ELR (cell line): Measurements from ENCODE around the gene RHPN2.
"Not testable (repeated sequence)": the region's sequence is repeated elsewhere in the genome, so short reads cannot be mapped to it uniquely, and the experiment has no call there.

Experiments used
- DNase-seq: peaks from one replicate; pipeline ENCODE4 v3.0.0-alpha.2; 2015; ENCODE audit warnings: low read depth

RHPN2 gene

DNA sequence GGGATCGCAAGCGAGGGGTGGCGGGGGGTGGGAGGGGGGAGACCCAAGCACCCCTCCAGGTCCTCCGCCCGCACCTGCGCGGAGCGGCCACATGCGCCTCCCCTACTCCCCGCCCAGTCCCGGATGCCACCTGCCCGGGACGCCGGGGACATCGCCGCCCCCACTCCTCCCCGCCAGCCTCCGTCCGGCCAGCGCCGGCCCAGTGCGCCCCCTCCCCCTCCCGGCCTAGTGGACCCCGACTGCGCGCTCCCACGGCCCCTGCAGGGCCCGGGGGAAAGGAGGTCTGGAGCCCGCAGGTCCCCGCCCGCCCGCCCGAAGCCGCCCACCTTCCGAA lies 263 bp downstream of the RHPN2 start:
- DNase-seq, result no peak

DNA sequence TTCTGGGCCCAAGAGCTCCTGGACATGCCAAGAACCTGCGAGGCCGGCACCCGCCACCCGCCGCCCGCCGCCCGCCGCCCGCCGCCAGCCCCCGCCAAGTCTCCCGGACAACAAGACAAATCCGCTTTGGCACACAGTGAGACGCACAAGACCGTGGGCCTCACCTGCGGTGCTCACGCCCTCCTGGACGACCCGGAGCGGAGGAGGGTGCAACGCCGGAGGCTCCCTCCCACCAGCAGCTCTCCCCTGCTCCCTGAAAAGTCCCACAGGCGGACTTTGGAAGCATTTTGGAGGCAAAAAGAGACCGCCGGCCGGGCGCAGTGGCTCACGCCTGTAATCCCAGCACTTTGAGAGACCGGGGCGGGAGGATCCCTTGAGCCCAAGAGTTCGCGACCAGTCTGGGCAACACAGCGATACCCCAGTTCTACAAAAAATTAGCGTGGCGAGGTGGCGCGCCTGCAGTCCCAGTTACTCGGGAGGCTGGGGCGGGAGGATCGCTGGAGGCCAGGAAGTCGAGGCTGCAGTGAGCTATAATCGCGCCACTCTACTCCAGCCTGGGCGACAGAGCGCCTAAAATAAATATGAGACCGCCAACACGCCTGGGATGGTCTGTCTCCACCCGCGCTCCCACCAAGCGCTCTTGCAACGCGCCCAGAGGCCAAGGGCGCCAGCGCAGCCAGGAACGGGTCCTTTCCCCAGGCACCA lies 783 bp downstream of the RHPN2 start:
- peak; percentile 49 for DNase-seq

DNA sequence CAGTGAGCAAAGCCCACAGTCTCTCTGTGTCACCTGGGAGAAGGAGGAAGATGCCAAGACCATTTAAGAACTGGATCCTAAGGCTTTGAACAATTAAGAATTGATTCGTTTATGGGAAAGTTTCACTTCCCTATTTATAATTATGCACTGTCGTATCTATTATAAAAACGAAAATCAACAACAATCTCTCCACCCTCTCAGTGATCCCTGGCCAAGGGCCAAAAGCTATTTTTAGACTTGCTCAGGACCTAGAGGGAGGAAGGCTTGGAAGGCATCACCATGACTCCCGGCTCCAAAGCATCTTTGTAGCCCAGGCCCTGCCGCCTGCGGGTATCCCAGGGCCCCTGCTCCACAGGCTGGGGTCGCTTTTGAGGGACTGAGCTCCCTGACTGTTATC lies 1.3 kb downstream of the RHPN2 start:
- DNase-seq, result no peak

DNA sequence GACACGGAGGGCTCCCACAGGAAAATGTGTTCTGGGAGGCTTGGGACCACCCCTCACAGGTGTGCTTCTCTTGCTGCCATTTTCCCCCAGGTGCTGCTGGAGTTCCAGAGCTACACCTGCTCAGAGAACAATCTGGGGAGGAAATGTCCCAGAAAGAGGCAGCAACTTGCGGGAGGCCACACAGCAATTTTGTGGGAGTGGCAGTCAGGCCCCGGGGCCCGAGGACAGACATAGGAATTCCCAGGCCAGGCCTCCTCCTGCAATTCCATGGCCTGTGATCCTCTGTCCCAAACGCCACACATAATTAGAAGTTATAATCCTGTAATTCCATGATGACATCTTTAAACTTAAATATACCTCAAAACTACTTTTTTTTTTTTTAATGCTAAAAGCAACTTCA lies 1.8 kb downstream of the RHPN2 start:
- DNase-seq, result no peak

DNA sequence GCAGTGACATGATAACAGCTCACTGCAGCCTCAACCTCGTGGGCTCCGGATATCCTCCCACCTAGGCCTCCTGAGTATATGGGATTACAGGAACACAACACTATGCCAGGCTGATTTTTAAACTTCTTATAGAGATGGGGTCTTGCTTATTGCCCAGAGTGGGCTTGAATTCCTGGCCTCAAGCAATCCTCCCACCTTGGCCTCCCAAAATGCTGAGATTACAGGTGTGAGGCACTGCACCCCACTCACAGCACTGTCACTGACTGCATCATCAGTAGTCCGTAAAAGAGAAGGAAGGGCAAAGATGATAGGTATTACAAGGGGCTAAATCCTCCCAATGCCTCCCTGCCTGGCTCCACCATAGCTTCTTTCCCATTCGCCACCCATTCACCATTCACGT lies 4.1 kb downstream of the RHPN2 start:
- DNase-seq, result no peak

DNA sequence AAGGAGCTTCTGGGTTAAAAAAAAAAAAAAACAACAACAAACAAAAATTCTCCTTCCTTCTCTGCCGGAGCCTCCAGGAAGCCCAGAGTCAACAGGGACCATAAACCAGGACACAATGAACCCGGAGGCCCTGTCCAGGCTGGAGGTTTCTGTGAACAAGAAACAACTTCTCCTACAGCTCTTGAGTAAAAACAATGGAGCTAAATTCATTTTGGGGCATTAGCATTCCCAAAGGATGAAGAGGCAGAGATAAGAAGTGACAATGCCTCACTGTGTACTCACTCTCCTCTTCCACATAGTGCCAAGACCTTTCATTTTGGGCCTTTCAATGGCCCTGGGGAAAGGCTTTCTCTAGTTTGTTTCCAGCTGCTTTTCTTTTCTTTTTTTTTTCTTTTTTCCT lies 9.0 kb downstream of the RHPN2 start:
- DNase-seq, result no peak

DNA sequence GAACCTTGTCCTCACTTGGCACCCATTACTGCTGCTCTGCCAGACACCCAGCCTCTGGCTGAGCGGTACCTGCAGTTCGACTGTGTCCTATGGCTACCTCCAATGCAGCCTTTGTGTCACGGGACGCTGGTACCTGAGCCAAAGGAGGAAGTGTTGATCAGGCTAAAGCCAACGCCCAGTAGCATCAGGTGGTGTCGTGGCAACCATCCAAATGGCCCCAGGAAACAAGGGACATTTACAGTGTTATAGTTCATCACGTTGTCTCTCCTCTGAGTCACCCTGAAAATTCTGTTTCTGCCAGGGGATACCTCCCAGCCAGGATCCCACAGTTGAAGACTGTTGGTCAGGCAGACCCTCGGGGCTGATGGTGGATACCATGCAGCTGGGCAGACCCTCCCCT lies 10.1 kb downstream of the RHPN2 start:
- no peak for DNase-seq

DNA sequence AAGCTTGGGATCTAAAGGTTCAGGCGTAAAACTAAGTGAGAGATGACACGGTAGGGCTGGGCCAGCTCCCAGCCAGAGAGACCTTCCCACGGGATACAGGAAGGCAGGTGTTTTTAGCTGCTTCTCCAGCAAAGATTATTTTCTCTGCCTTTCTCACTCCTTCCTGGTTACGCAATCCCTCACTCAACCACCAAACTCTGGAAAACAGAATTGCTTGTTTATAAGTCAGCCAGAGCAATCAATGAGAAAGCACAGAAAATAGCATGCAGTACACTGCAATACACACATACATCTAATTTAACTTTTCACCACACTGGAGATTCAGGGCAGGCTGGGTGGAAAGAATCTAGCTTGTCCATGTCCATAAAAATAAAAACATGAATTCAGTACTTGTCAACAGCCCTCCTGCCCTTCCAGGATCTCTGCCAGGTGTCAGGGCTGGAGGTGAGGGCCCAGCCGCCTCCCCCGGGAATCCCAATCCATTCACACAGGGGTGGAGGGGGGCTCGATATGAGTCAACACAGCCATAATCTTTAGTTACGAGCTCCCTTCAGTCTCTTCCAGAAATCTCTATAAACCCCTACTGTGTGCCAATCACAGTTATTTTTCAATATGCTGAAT lies 12.2 kb downstream of the RHPN2 start:
- DNase-seq, result peak; percentile 55

DNA sequence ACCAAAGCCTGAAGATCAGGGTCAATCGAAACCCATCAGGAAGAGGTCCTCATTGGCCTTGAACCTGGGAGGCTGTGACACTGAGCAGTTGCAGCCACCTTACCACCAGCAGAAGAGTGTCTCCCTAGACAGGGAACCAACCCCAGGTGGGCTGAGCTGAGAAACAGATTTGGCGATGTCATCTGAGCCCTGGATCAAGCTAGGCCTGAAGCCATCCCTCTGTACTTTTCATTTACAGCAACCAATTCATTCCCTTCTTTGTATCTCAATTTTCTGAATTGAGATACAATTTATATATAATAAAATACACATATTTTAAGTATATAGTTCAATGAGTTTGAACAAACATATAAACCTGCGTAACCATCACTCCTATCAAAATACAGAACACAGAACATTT lies 14.6 kb downstream of the RHPN2 start:
- DNase-seq, result no peak

DNA sequence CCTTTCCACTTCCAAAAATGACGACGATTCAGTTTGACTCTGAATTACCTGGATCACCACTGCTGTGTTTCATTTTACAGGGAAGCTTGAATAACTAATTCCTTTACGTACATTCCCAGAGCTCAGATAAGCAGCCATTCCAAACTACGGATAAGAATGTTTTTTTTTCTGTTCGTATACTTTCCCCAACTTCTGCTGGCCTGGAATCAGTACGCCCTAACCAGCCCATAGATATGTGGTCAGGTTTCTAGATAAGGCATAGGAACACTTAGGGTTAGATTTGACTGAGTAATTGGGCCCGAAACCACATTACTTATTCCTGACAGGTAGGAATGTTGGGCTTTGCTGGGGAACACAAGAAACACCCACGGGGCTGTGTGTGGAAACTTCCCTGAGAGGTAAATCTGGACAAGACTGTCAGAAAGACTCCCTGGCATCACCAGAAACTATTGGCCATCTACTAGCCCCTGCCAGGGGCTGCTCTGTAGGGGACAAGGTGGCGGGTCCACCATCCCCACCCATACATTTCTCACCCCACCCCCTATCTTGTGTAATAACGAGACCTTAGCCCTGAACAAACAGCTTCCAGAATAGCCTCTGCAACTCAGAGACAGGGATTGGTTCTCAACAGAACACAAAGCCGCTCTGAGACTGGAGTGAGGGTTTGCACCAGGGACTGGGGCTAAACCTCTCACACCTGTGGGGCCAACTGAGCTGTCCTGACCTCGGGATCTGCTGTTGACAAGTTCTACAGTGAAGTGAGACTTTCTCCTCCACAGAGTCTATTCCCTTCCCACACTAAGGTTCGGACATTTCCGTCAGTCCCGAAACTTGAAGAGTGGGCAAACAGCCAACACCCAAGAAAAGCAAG lies 15.6 kb downstream of the RHPN2 start:
- no peak for DNase-seq

DNA sequence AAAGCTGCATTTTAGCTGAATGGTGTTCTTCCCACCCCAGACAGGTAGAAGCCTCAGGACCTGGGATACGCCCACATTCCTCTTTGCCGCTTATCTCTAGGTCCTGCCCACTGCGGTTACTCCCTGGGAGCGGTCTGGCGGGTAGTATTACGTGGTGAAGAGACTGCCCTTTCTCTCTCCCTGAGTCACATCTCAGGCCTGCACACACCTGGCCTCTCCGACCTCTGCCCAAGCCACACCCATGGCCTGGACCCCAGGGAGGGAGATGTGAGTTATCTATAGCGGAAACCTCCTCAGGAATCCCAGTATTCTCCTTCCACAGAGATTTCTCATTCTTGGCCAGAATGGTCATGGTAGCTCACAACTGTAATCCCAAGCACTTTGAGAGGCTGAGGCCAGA lies 17.3 kb downstream of the RHPN2 start:
- no peak for DNase-seq

DNA sequence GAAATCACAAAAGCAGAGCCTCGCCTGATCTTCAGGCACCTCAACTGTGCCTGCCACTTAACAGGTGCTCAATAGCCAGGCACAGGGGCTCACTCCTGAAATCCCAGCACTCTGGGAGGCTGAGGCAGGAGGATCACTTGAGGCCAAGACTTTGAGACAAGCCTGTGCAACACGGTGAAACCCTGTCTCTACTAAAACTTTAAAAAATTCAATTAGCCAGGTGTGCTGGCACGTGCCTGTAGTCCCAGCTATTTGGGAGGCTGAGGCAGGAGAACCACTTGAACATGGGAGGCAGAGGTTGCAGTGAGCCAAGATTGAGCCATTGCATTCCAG lies 22.9 kb downstream of the RHPN2 start:
- not testable (repeated sequence) for DNase-seq

DNA sequence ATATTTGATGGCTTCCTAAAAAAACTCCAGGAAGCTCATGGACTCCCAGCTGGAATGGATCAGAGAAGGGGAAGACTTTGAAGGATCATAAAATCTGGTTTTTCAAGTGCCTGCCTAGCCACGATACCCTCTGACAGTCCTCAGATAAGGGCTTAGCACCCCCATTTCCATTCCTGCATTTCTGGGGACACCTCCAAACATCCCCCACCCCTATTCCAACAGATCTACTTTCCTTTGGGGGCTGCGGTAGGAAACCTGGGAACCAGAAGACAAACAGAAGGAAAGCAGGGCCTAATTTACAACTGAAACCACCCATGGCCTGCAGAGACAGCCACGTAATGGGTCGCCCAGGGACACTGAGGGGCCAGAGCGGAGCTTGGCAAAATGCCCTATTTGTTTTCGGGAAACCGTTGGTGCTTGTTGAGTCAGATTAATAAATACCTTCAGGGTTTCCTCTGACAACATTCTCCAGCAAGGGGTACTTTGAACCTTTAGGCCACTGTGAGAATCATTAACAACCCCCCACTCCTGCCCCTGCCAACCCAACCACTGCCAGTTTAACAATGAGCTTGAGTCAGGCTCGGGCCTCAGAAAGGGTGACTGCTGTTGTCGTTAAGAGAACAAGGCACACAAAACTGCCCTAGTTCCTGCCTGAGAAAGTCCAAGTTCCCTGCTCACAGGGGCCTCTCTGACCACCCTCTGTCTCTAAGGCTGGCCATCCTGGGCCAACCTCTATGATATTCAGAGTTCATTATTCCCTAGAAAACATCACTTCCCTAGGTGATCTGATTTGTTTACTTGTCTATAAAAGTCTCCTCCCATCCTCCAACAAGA lies 23.5 kb downstream of the RHPN2 start:
- DNase-seq, result peak; percentile 14

DNA sequence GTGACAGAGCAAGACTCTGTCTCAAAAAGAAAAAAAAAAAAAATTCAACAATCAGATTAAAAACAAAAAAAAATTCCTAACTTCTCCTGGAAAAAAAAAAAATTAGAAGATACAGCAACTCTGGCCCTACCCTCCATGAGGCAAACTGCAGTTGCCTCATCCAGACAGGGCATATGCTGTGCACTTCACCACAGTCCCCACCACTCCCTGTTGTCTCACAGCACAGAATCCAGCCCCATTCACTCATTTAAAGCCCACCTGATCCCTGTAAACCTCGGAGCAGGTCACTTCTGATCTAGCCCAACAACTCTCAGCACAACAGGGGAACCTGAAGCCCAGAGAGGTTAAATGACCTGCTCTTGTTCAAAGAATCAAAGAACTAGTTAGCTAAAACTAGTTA lies 24.9 kb downstream of the RHPN2 start:
- no peak for DNase-seq

DNA sequence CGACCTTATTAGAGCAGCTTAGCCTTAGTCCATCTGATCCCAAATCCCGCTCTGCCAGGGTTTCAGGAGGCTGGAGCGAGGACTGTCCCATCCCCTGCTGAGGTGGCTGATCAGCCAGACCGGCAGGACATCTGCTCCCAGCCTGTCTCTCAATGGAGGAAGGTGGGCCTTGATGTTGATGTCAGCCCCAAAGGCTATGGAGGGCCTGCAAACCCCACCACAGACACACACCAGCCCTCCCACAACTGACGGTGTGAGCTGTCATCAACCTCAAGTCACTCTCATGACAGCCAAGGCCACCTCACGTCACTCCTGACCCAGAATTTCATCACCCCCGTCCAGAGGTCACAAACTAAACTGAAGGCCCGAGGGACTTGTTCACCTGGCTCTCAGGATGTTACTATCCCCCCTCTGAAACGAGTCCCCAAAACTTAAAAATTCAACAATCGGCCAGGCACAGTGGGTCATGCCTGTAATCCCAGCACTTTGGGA lies 25.5 kb downstream of the RHPN2 start:
- no peak for DNase-seq

DNA sequence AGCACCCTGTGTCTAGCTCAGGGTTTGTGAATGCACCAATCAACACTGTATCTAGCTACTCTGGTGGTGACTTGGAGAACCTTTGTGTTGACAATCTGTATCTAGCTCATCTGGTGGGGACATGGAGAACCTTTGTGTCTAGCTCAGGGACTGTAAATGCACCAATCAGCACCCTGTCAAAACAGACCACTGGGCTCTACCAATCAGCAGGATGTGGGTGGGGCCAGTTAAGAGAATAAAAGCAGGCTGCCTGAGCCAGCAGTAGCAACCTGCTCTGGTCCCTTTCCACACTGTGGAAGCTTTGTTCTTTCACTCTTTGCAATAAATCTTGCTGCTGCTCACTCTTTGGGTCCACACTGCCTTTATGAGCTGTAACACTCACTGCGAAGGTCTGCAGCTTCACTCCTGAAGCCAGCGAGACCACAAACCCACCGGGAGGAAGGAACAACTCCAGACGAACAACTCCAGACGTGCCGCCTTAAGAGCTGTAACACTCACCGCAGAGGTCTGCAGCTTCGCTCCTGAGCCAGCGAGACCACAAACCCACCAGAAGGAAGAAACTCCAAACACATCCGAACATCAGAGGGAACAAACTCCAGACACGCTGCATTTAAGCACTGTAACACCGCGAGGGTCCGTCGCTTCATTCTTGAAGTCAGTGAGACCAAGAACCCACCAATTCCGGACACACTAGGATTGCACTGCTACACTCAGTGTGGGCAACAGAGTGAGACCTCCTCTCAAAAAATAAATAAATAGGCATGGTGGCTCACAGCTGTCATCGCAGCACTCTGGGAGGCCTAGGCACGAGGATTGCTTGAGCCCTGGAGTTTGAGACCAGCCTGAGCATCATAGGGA lies 27.3 kb downstream of the RHPN2 start:
- not testable (repeated sequence) for DNase-seq

DNA sequence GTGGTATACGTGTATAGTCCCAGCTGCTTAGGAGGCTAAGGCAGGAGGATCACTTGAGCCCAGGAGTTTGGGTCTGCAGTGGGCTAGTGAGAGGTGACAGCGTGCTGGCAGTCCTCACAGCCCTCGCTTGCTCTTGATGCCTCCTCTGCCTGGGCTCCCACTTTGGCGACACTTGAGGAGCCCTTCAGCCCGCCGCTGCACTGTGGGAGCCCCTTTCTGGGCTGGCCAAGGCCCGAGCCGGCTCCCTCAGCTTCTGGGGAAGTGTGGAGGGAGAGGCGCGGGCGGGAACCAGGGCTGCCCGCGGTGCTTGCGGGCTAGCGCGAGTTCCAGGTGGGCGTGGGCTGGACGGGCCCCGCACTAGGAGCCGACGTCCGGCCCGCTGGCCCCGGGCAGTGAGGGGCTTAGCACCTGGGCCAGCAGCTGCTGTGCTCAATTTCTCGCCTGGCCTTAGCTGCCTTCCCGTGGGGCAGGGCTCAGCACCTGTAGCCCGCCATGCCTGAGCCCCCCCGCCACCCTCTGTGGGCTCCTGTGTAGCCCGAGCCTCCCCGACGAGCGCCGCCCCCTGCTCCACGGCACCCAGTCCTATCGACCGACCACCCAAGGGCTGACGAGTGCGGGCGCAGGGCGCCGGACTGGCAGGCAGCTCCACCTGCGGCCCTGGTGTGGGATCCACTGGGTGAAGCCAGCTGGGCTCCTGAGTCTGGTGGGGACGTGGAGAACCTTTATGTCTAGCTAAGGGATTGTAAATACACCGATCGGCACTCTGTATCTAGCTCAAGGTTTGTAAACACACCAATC lies 28.1 kb downstream of the RHPN2 start:
- DNase-seq, result not testable (repeated sequence)

DNA sequence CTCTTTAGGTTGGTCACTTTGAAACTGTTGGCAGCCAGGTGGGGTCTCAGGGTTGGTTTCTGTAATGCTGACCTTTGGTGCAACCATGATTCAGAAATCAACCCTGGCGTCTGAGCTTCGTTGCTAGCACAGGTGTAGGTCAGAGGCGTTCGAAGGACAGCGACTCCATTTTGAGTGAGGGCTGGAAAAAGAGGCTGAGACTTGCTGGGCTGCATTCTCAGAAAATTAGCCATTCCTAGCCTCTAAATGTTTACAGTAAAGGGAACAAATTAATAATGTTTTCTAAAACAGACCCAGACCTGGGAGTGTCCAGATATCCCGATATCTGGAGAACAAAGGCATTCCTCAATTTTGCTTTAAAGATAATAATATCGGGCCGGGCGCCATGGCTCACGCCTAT lies 29.2 kb downstream of the RHPN2 start:
- DNase-seq, result no peak

DNA sequence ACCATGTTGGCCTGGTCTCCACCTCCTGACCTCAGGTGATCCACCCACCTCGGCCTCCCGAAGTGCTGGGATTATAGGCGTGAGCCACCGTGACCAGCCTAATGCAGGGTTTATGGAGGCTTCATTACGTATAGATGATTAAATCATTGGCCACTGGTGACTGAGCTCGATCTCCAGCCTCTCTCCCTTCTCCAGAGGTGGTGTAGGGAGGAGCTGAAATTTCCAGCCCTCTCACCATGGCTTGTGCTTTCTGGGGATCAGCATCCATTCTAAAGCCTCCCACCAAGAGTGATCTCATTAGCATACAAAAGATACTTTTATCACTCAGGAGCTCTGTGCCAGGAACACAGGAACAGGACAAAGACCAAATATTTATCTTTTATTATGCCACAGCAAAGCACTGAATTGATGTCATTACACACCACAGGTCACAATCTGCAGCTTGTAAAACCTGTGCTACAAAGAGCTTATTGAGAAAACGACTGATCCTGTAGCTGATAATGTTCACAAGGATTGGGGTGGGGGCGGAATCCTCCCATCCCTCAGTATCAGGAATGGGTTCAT lies 32.4 kb downstream of the RHPN2 start:
- DNase-seq, result no peak

DNA sequence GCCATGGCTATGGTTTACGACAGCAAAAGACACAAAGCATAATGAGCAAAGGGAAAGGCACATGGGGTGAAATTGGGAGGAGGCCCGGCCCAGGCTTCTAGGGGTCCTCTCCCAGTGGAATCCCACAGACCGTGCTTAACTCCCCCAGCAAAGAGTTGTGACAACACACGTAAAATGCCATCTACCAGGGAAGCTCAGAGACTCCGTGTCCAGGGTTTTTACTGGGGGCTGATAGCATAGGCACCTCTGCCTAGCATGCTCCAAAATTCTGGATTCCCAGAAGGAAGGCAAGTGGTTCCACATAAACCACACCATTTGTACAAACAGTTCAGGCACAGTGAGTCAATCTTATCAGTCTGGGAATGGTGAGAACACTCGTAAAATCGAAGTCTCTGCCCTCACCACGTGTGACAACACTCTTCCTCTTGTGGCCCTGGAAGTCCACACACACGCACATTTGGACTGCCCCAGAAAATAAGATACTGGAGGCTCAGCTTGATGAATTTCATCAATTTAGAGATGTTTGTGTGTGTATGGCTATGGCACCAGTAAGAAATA lies 34.9 kb downstream of the RHPN2 start:
- DNase-seq, result no peak
